HG03558 (cell line): ENCODE measurements around the gene MED31.
"Not testable (repeated sequence)": the region's sequence is repeated elsewhere in the genome, so short reads cannot be mapped to it uniquely, and the experiment has no call there.

ENCODE experiments used
- ATAC-seq: cut with Tn5 transposase; IDR thresholded peaks from one replicate; pipeline ENCODE4 v1.9.1; 2021; ENCODE audit warnings: moderate number of reproducible peaks; ENCODE audit not compliant: unreplicated experiment; ENCODE audit errors: extremely low read depth

MED31 gene

GRCh38 chr17:6677946-6678345 is 26.5 kb upstream of the MED31 start:
- no peak for ATAC-seq

GRCh38 chr17:6677158-6677831 is 25.9 kb upstream of the MED31 start:
- no peak for ATAC-seq

GRCh38 chr17:6676802-6677157 is 25.4 kb upstream of the MED31 start:
- ATAC-seq = no peak

- no peak for ATAC-seq
Measured at GRCh38 chr17:6675201-6675825, 23.9 kb upstream of the MED31 start.

GRCh38 chr17:6674586-6674985 is 23.2 kb upstream of the MED31 start:
- no peak for ATAC-seq

- no peak for ATAC-seq
Measured at GRCh38 chr17:6671431-6671830, 20.0 kb upstream of the MED31 start.

- ATAC-seq = no peak
Measured at GRCh38 chr17:6670999-6671398, 19.6 kb upstream of the MED31 start.

- ATAC-seq = no peak
Measured at GRCh38 chr17:6670571-6670970, 19.2 kb upstream of the MED31 start.

- no peak for ATAC-seq
Measured at GRCh38 chr17:6669479-6670212, 18.2 kb upstream of the MED31 start.

- ATAC-seq = no peak
Measured at GRCh38 chr17:6668727-6669425, 17.5 kb upstream of the MED31 start.

GRCh38 chr17:6668219-6668618 is 16.8 kb upstream of the MED31 start:
- no peak for ATAC-seq

GRCh38 chr17:6667516-6667915 is 16.1 kb upstream of the MED31 start:
- no peak for ATAC-seq

- no peak for ATAC-seq
Measured at GRCh38 chr17:6666557-6666956, 15.2 kb upstream of the MED31 start.

- no peak for ATAC-seq
Measured at GRCh38 chr17:6666077-6666521, 14.7 kb upstream of the MED31 start.

GRCh38 chr17:6663200-6663599 is 11.8 kb upstream of the MED31 start:
- ATAC-seq = not testable (repeated sequence)

- no peak for ATAC-seq
Measured at GRCh38 chr17:6661464-6661848, 10.1 kb upstream of the MED31 start.

- ATAC-seq = no peak
Measured at GRCh38 chr17:6660805-6661463, 9.5 kb upstream of the MED31 start.

- no peak for ATAC-seq
Measured at GRCh38 chr17:6660101-6660500, 8.7 kb upstream of the MED31 start.

- not testable (repeated sequence) for ATAC-seq
Measured at GRCh38 chr17:6658411-6658810, 7.0 kb upstream of the MED31 start.

- ATAC-seq = no peak
Measured at GRCh38 chr17:6657633-6658287, 6.4 kb upstream of the MED31 start.
